K562 (cell line): ENCODE results near the gene USP49. TPM values are rescaled to one million over a fixed set of nuclear protein-coding genes. Genes with fewer than 3 reads are reported as not detected.

ENCODE experiments used
- ARID1B ChIP-seq: fragments of 450-650 bp; IDR thresholded peaks from 2 replicates; pipeline ENCODE4 v1.6.1; 2016; ENCODE audit warnings: antibody characterized with exemption, mild to moderate bottlenecking, inconsistent platforms
- C11orf30 ChIP-seq: fragments of 450-650 bp; IDR thresholded peaks from 2 replicates; pipeline ENCODE4 v1.6.1; 2016; ENCODE audit warnings: low read depth, mild to moderate bottlenecking
- DDX20 ChIP-seq: fragments of 450-650 bp; IDR thresholded peaks from 2 replicates; pipeline ENCODE4 v1.6.1; 2016; ENCODE audit warnings: missing genetic modification characterization, low read depth, mild to moderate bottlenecking, missing compliant biosample characterization, moderate library complexity
- DNMT1 ChIP-seq: fragments of 450-650 bp; IDR thresholded peaks from 2 replicates; pipeline ENCODE4 v1.6.1; 2016; ENCODE audit warnings: antibody characterized with exemption, mild to moderate bottlenecking
- EHMT2 ChIP-seq: fragments of 450-650 bp; IDR thresholded peaks from 2 replicates; pipeline ENCODE4 v1.6.1; 2018; ENCODE audit warnings: antibody characterized with exemption
- FOXP4 ChIP-seq: sonication (generic); formaldehyde crosslinking; IDR thresholded peaks from 2 replicates; pipeline ENCODE4 v1.8.0; 2022; ENCODE audit warnings: mild to moderate bottlenecking, missing genetic modification reagents, borderline replicate concordance
- GABPA ChIP-seq: fragments of 200-800 bp; sonication (Bioruptor generic); conservative IDR thresholded peaks from 2 replicates; pipeline ENCODE4 v1.6.1; 2016; ENCODE audit warnings: low read depth, missing genetic modification characterization, missing compliant biosample characterization
- GTF2B ChIP-seq: IDR thresholded peaks from 2 replicates; pipeline ENCODE4 v1.6.1; 2011; ENCODE audit not compliant: insufficient read length; ENCODE audit errors: extremely low read depth
- GTF2F1 ChIP-seq: IDR thresholded peaks from 2 replicates; pipeline ENCODE4 v1.6.1; 2011; ENCODE audit warnings: low read depth, low read length, improper control_type of control experiment
- HDAC8 ChIP-seq: fragments of 450-650 bp; IDR thresholded peaks from 2 replicates; pipeline ENCODE4 v1.6.1; 2016; ENCODE audit warnings: mild to moderate bottlenecking, missing genetic modification characterization, moderate library complexity, missing compliant biosample characterization
- HDGF ChIP-seq: fragments of 450-650 bp; IDR thresholded peaks from 2 replicates; pipeline ENCODE4 v1.6.1; 2016
- KDM5B ChIP-seq: fragments of 200-600 bp; sonication (generic); IDR thresholded peaks from 2 replicates; pipeline ENCODE4 v1.6.1; 2012; ENCODE audit warnings: low read depth, mild to moderate bottlenecking, moderate library complexity, low read length, control low read depth, inconsistent platforms; ENCODE audit not compliant: insufficient replicate concordance
- MTA1 ChIP-seq: fragments of 450-650 bp; IDR thresholded peaks from 2 replicates; pipeline ENCODE4 v1.6.1; 2017; ENCODE audit warnings: borderline replicate concordance
- MYBL2 ChIP-seq, 2 experiments: fragments of 450-650 bp in 1 of 2; sonication (generic) in 1 of 2; formaldehyde crosslinking in 1 of 2; IDR thresholded peaks; 2 replicates each; pipeline versions ENCODE4 v1.6.1 to v1.8.1; 2017 to 2022; ENCODE audit warnings: borderline replicate concordance in 1 of 2, inconsistent platforms in 1 of 2, low read depth in 1 of 2, mild to moderate bottlenecking in 1 of 2, missing genetic modification reagents in 1 of 2, moderate library complexity in 1 of 2
- NFATC3 ChIP-seq: fragments of 450-650 bp; IDR thresholded peaks from 2 replicates; pipeline ENCODE4 v1.6.1; 2017; ENCODE audit warnings: mild to moderate bottlenecking
- RAD51 ChIP-seq: fragments of 450-650 bp; IDR thresholded peaks from 2 replicates; pipeline ENCODE4 v1.7.1; 2016; ENCODE audit warnings: low read depth, mild to moderate bottlenecking, borderline replicate concordance
- RHOXF2B ChIP-seq: fragments of 250-450 bp; sonication (Bioruptor Pico); conservative IDR thresholded peaks from 2 replicates; pipeline ENCODE4 v1.5.1; 2021
- SIX5 ChIP-seq, 2 experiments: IDR thresholded peaks; 2 replicates each; pipeline ENCODE4 v1.6.1; 2011; ENCODE audit warnings: low read length in 2 of 2, borderline replicate concordance in 1 of 2, low read depth in 1 of 2, mild to moderate bottlenecking in 1 of 2, moderate library complexity in 1 of 2; ENCODE audit not compliant: insufficient read depth in 1 of 2
- SMAD3 ChIP-seq: fragments of 450-650 bp; formaldehyde crosslinking; conservative IDR thresholded peaks from 2 replicates; pipeline ENCODE4 v1.4.0; 2020; ENCODE audit warnings: mild to moderate bottlenecking
- ZNF239 ChIP-seq: fragments of 250-450 bp; sonication (Bioruptor Pico); IDR thresholded peaks from 2 replicates; pipeline ENCODE4 v1.4.0; 2020; ENCODE audit warnings: mild to moderate bottlenecking
- ZNF398 ChIP-seq: fragments of 250-450 bp; sonication (Bioruptor Pico); IDR thresholded peaks from 2 replicates; pipeline ENCODE4 v1.8.0; 2021; ENCODE audit warnings: moderate library complexity, mild to moderate bottlenecking, inconsistent platforms
- ZNF408 ChIP-seq: fragments of 250-450 bp; sonication (Bioruptor Pico); IDR thresholded peaks from 2 replicates; pipeline ENCODE4 v1.4.0; 2020; ENCODE audit warnings: low read depth, mild to moderate bottlenecking, moderate library complexity
- ZNF76 ChIP-seq: fragments of 250-450 bp; sonication (Bioruptor Pico); IDR thresholded peaks from 2 replicates; pipeline ENCODE4 v1.4.0; 2020; ENCODE audit warnings: mild to moderate bottlenecking, moderate library complexity, borderline replicate concordance
- polyA plus RNA-seq, 8 experiments: library from polyadenylated mRNA; depleted of rRNA in 4 of 8; stranded (reverse) in 5 of 8; unstranded in 3 of 8; fragments of >200 nt; fragmentation: Nextera tagmentation in 2 of 8; fragmentation: Illumina TruSeq in 1 of 8; extraction: Ambion mirVana in 2 of 8; extraction: Trizol in 1 of 8; gene quantifications; 2 replicates each; pipeline versions ENCODE4 v1.2.1 to v1.2.3, GENCODE V29; 2011 to 2014; ENCODE audit warnings: inconsistent platforms in 1 of 8, missing spikeins in 1 of 8
- total RNA-seq, 7 experiments: library from RNA; depleted of rRNA in 6 of 7; stranded (reverse); fragments of >200 nt in 6 of 7; fragmentation: Illumina TruSeq in 2 of 7; extraction: Trizol in 2 of 7; gene quantifications; 2 replicates each; pipeline versions ENCODE4 v1.2.1 to v1.2.3, GENCODE V29; 2011 to 2021; ENCODE audit warnings: low replicate concordance in 1 of 7

Gene USP49
- total and polyA plus RNA-seq, 9 of the 15 experiments (the other 6 are each of a cell fraction or from before 2014, with no cell fraction given): 1.0 to 9.9 (median 6.5) TPM

GRCh38 chr6:41939176-41939847 lies 44.1 kb upstream of the USP49 start (continued):
- TF ChIP-seq FOXP4 (CRISPR knock-in tag) (no peak), ZNF398 (CRISPR knock-in tag) (no peak), SMAD3 (CRISPR knock-in tag) (0 out of 2 replicates have a peak, but pooled peaks have one; percentile 36), NFATC3 (no peak), ZNF408 (CRISPR knock-in tag) (no peak), GTF2B (no peak), MYBL2 (IDR thresholded peaks at IDR 0.05; ENCODE audit: low read depth) (no peak), MYBL2 (CRISPR knock-in tag; IDR thresholded peaks at IDR 0.05; ENCODE audit: borderline replicate concordance) (no peak), RAD51 (no peak; the same call in 1 of the 2 replicates), SIX5 (IDR thresholded peaks at IDR 0.05; ENCODE audit: borderline replicate concordance in 1 of 2, insufficient read depth in 1 of 2, low read depth in 1 of 2, low read length in 2 of 2) (no peak), ZNF76 (CRISPR knock-in tag) (no peak), GTF2F1 (no peak), ARID1B (peak; percentile 94), EHMT2 (no peak), KDM5B (no peak), ZNF239 (CRISPR knock-in tag) (no peak; the same call in 1 of the 2 replicates), DNMT1 (no peak), HDAC8 (tag) (no peak), RHOXF2B (CRISPR knock-in tag) (no peak), HDGF (no peak), MTA1 (no peak; the same call in 1 of the 2 replicates), DDX20 (tag) (no peak), GABPA (tag) (peak; percentile 77), C11orf30 (no peak)
